ENCODE data around the gene POLN.

The POLN gene

GRCh38 chr4:2083826-2084160 is 158.1 kb downstream of the POLN start:
- H3K9ac ChIP-seq (ENCODE audit: low read length), result no peak overlapping the region
- TF ChIP-seq EZH2 (IDR thresholded peaks at IDR 0.05; ENCODE audit: borderline replicate concordance, low read length) (no peak), CTCF (IDR thresholded peaks at IDR 0.05; ENCODE audit: low read length) (no peak)
- no peaks in the 10 kb centered on the region for H3K27me3 ChIP-seq (ENCODE audit: insufficient read depth, low read length)
- no peak overlapping the region for H2AFZ ChIP-seq (ENCODE audit: low read length)
- no peaks in the 10 kb centered on the region for H3K79me2 ChIP-seq (ENCODE audit: insufficient read depth, low read length)
- H3K27ac ChIP-seq (ENCODE audit: low read depth, low read length, poor library complexity, severe bottlenecking), result no peak overlapping the region
- no peaks in the 10 kb centered on the region for H3K4me1 ChIP-seq (ENCODE audit: insufficient read depth, low read length, severe bottlenecking)
- H3K4me3 ChIP-seq (ENCODE audit: low read depth, low read length, poor library complexity, severe bottlenecking), result no peak overlapping the region
- H3F3A ChIP-seq (ENCODE audit: insufficient read depth, low read length), result no peaks in the 10 kb centered on the region
- no peak overlapping the region for H3K4me2 ChIP-seq (ENCODE audit: low read length)
- H3K9me3 ChIP-seq (ENCODE audit: low read length), result no peaks in the 10 kb centered on the region
- H3K9me2 ChIP-seq (ENCODE audit: low read depth, low read length), result no peaks in the 10 kb centered on the region
- H3K36me3 ChIP-seq (ENCODE audit: insufficient read depth, low read length), result no peaks in the 10 kb centered on the region
- H4K20me1 ChIP-seq (ENCODE audit: insufficient read depth, low read length), result no peaks in the 10 kb centered on the region

GRCh38 chr4:2083116-2083825 is 158.7 kb downstream of the POLN start:
- no peaks in the 10 kb centered on the region for H3K36me3 ChIP-seq (ENCODE audit: insufficient read depth, low read length)
- H3K79me2 ChIP-seq (ENCODE audit: insufficient read depth, low read length), result no peaks in the 10 kb centered on the region
- H2AFZ ChIP-seq (ENCODE audit: low read length), result no peak overlapping the region
- no peaks in the 10 kb centered on the region for H3F3A ChIP-seq (ENCODE audit: insufficient read depth, low read length)
- H3K9me2 ChIP-seq (ENCODE audit: low read depth, low read length), result no peaks in the 10 kb centered on the region
- H3K27ac ChIP-seq (ENCODE audit: low read depth, low read length, poor library complexity, severe bottlenecking), result no peak overlapping the region
- no peak overlapping the region for H3K4me3 ChIP-seq (ENCODE audit: low read depth, low read length, poor library complexity, severe bottlenecking)
- H4K20me1 ChIP-seq (ENCODE audit: insufficient read depth, low read length), result no peaks in the 10 kb centered on the region
- H3K9ac ChIP-seq (ENCODE audit: low read length), result no peak overlapping the region
- no peaks in the 10 kb centered on the region for H3K4me1 ChIP-seq (ENCODE audit: insufficient read depth, low read length, severe bottlenecking)
- no peak overlapping the region for H3K4me2 ChIP-seq (ENCODE audit: low read length)
- no peaks in the 10 kb centered on the region for H3K9me3 ChIP-seq (ENCODE audit: low read length)
- TF ChIP-seq CTCF (IDR thresholded peaks at IDR 0.05; ENCODE audit: low read length) (no peak), EZH2 (IDR thresholded peaks at IDR 0.05; ENCODE audit: borderline replicate concordance, low read length) (no peak)
- H3K27me3 ChIP-seq (ENCODE audit: insufficient read depth, low read length), result no peaks in the 10 kb centered on the region

- H3K4me2 ChIP-seq (ENCODE audit: low read length), result no peak overlapping the region
- no peaks in the 10 kb centered on the region for H3K27me3 ChIP-seq (ENCODE audit: insufficient read depth, low read length)
- no peak overlapping the region for H2AFZ ChIP-seq (ENCODE audit: low read length)
- no peak overlapping the region for H3K9ac ChIP-seq (ENCODE audit: low read length)
- H3K9me2 ChIP-seq (ENCODE audit: low read depth, low read length), result no peaks in the 10 kb centered on the region
- no peaks in the 10 kb centered on the region for H4K20me1 ChIP-seq (ENCODE audit: insufficient read depth, low read length)
- H3K4me1 ChIP-seq (ENCODE audit: insufficient read depth, low read length, severe bottlenecking), result no peaks in the 10 kb centered on the region
- no peaks in the 10 kb centered on the region for H3K79me2 ChIP-seq (ENCODE audit: insufficient read depth, low read length)
- no peaks in the 10 kb centered on the region for H3K9me3 ChIP-seq (ENCODE audit: low read length)
- no peak for TF ChIP-seq EZH2 (IDR thresholded peaks at IDR 0.05; ENCODE audit: borderline replicate concordance, low read length)
- no peak overlapping the region for H3K27ac ChIP-seq (ENCODE audit: low read depth, low read length, poor library complexity, severe bottlenecking)
- no peaks in the 10 kb centered on the region for H3F3A ChIP-seq (ENCODE audit: insufficient read depth, low read length)
- H3K36me3 ChIP-seq (ENCODE audit: insufficient read depth, low read length), result no peaks in the 10 kb centered on the region
- no peak overlapping the region for H3K4me3 ChIP-seq (ENCODE audit: low read depth, low read length, poor library complexity, severe bottlenecking)
These were observed 159.3 kb downstream of the POLN start for GRCh38 chr4:2082627-2083026.

GRCh38 chr4:2082118-2082517 is 159.8 kb downstream of the POLN start:
- H3K27me3 ChIP-seq (ENCODE audit: insufficient read depth, low read length), result no peaks in the 10 kb centered on the region

More at GRCh38 chr4:2082118-2082517, 159.8 kb downstream of the POLN start:
- H4K20me1 ChIP-seq (ENCODE audit: insufficient read depth, low read length), result no peaks in the 10 kb centered on the region
- no peaks in the 10 kb centered on the region for H3K36me3 ChIP-seq (ENCODE audit: insufficient read depth, low read length)
- H3K79me2 ChIP-seq (ENCODE audit: insufficient read depth, low read length), result no peaks in the 10 kb centered on the region
- H2AFZ ChIP-seq (ENCODE audit: low read length), result no peak overlapping the region
- no peak overlapping the region for H3K27ac ChIP-seq (ENCODE audit: low read depth, low read length, poor library complexity, severe bottlenecking)
- H3K4me2 ChIP-seq (ENCODE audit: low read length), result no peak overlapping the region
- no peaks in the 10 kb centered on the region for H3K9me3 ChIP-seq (ENCODE audit: low read length)
- H3K9me2 ChIP-seq (ENCODE audit: low read depth, low read length), result no peaks in the 10 kb centered on the region
- H3K4me3 ChIP-seq (ENCODE audit: low read depth, low read length, poor library complexity, severe bottlenecking), result no peak overlapping the region
- H3K4me1 ChIP-seq (ENCODE audit: insufficient read depth, low read length, severe bottlenecking), result no peaks in the 10 kb centered on the region
- H3F3A ChIP-seq (ENCODE audit: insufficient read depth, low read length), result no peaks in the 10 kb centered on the region
- H3K9ac ChIP-seq (ENCODE audit: low read length), result no peak overlapping the region
- TF ChIP-seq EZH2 (IDR thresholded peaks at IDR 0.05; ENCODE audit: borderline replicate concordance, low read length) (no peak), CTCF (IDR thresholded peaks at IDR 0.05; ENCODE audit: low read length) (no peak)
